Body of pancreas (tissue), 4 donors: ENCODE data around the gene THAP9.

Experiments used
- CTCF ChIP-seq, 7 experiments: fragments of 450-650 bp in 4 of 7; fragments of 200-600 bp in 3 of 7; sonication (generic) in 3 of 7; IDR thresholded peaks; one replicate each; pipeline ENCODE4 v1.5.1; 2016 to 2019; ENCODE audit warnings: antibody characterized with exemption in 7 of 7
- POLR2A ChIP-seq, 3 donors: fragments of 450-650 bp; IDR thresholded peaks; one replicate each; pipeline ENCODE4 v1.6.1; 2016; ENCODE audit warnings: antibody characterized with exemption in 3 of 3, mild to moderate bottlenecking in 2 of 3

- no peak for TF ChIP-seq CTCF (IDR thresholded peaks at IDR 0.05)
- no peak for TF ChIP-seq POLR2A (IDR thresholded peaks at IDR 0.05)
Measured at GRCh38 chr4:82868572-82868971, 32.0 kb upstream of the THAP9 start.
